CD4-positive, alpha-beta memory T cell (primary cell): Measurements from ENCODE around the gene STXBP1. TPM values are rescaled to one million over a fixed set of nuclear protein-coding genes. Genes with fewer than 3 reads are reported as not detected.

Source experiments
- CTCF ChIA-PET: fragments of 350-600 bp; sonication (Branson Sonifier 250); formaldehyde crosslinking; loops from one replicate; lab custom pipeline; 2021; ENCODE audit warnings: inconsistent platforms; ENCODE audit not compliant: partially characterized antibody; lab: Charles Lee
- POLR2A ChIA-PET: fragments of 350-600 bp; sonication (Branson Sonifier 250); formaldehyde crosslinking; loops from one replicate; lab custom pipeline; 2021; ENCODE audit not compliant: partially characterized antibody; lab: Charles Lee
- DNase-seq, 5 donors: peaks; one replicate each; pipeline versions ENCODE4 v3.0.0 to v3.0.0-alpha.2; 2020 to 2022; ENCODE audit warnings: mixed read lengths in 1 of 5
- H3K27ac ChIP-seq: one replicate; pipeline ENCODE4 v1.7.0; 2013; ENCODE audit warnings: low read depth, low read length
- H3K27me3 ChIP-seq: 2 replicates; pipeline ENCODE4 v1.7.0; 2013; ENCODE audit warnings: mild to moderate bottlenecking, low read length, moderate library complexity; ENCODE audit not compliant: insufficient read depth
- H3K36me3 ChIP-seq: 2 replicates; pipeline ENCODE4 v1.7.0; 2013; ENCODE audit warnings: mild to moderate bottlenecking, low read length, moderate library complexity; ENCODE audit not compliant: insufficient read depth
- H3K4me1 ChIP-seq: 2 replicates; pipeline ENCODE4 v1.7.0; 2013; ENCODE audit warnings: mild to moderate bottlenecking, low read length, moderate library complexity; ENCODE audit not compliant: insufficient read depth
- H3K4me3 ChIP-seq, 2 donors: one replicate each; pipeline ENCODE4 v1.7.0; 2013; ENCODE audit warnings: low read length in 2 of 2, mild to moderate bottlenecking in 1 of 2
- H3K9me3 ChIP-seq, 2 donors: one replicate each; pipeline ENCODE4 v1.7.0; 2013; ENCODE audit warnings: low read length in 2 of 2, control low read depth in 1 of 2; ENCODE audit not compliant: control insufficient read depth in 1 of 2
- H3K27ac Mint-ChIP-seq, 7 donors: one replicate each; pipeline ENCODE4 v1.8.0; 2020 to 2021; ENCODE audit warnings: mixed read lengths in 7 of 7, mild to moderate bottlenecking in 6 of 7, inconsistent platforms in 3 of 7, moderate library complexity in 3 of 7
- H3K27me3 Mint-ChIP-seq, 2 donors: one replicate each; pipeline ENCODE4 v1.8.0; 2020 to 2021; ENCODE audit warnings: mixed read lengths in 2 of 2
- H3K36me3 Mint-ChIP-seq, 2 donors: one replicate each; pipeline ENCODE4 v1.8.0; 2020 to 2021; ENCODE audit warnings: mixed read lengths in 2 of 2, inconsistent platforms in 1 of 2, mild to moderate bottlenecking in 1 of 2
- H3K4me1 Mint-ChIP-seq, 4 donors: one replicate each; pipeline ENCODE4 v1.8.0; 2020 to 2021; ENCODE audit warnings: mixed read lengths in 4 of 4, mild to moderate bottlenecking in 1 of 4
- H3K4me3 Mint-ChIP-seq, 8 donors: one replicate each; pipeline ENCODE4 v1.8.0; 2020 to 2021; ENCODE audit warnings: mixed read lengths in 8 of 8, mild to moderate bottlenecking in 7 of 8, moderate library complexity in 6 of 8, inconsistent platforms in 3 of 8
- H3K9me3 Mint-ChIP-seq, 8 donors: one replicate each; pipeline ENCODE4 v1.8.0; 2020 to 2021; ENCODE audit warnings: mixed read lengths in 8 of 8, mild to moderate bottlenecking in 5 of 8, inconsistent platforms in 3 of 8, moderate library complexity in 1 of 8
- intact Hi-C: fragments of 100-400 bp; cut with micrococcal nuclease; formaldehyde crosslinking; loops from one replicate; pipeline ENCODE4 v1.15.1; 2023
- polyA plus RNA-seq, 2 donors: library from polyadenylated mRNA; unstranded; fragments of 300-500 nt; fragmentation: Illumina TruSeq; gene quantifications; one replicate each; pipeline ENCODE4 v1.2.3, GENCODE V29; 2021
- total RNA-seq, 2 experiments: library from RNA; stranded (reverse); gene quantifications; one replicate each; pipeline ENCODE4 v1.2.3, GENCODE V29; 2021

STXBP1 gene
- total and polyA plus RNA-seq, 4 experiments from 2014 or later = 4.8 to 20.9 (median 12.7) TPM

DNA sequence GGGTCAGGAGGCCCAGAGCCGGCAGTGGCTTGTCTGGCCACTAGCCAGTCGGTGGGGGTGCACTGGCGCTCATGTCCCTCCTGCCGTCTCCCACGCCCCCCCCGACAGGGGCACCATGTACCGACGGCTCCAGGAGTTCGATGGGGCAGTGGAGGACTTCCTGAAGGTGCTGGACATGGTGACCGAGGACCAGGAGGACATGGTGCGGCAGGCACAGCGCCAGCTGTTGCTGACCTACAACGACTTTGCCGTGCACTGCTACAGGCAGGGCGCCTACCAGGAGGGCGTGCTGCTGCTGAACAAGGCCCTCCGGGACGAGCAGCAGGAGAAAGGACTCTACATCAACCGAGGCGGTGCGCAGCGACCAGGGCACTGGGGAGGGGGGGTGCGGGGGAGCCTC, 111.9 kb downstream of the STXBP1 start:
- Mint-ChIP-seq H3K4me1 (peaks cover 13 to 26% (median 16%) of the 10 kb centered on the region in 4 donors), H3K27me3 (no peaks in the 10 kb centered on the region), H3K9me3 (no peaks in the 10 kb centered on the region), H3K4me3 (no peak overlapping the region), H3K36me3 (no peaks in the 10 kb centered on the region), H3K27ac (no peak overlapping the region)
- CTCF ChIA-PET = interaction anchor here (1.2 to 2.0 kb wide), 2 partner anchors 9 to 11 kb away, joined by 3 to 6 read pairs; partner anchors contain the start of gene TOR2A
- no peak overlapping the region for H3K4me3 ChIP-seq
- no peak overlapping the region for H3K27ac ChIP-seq
- H3K9me3 ChIP-seq = no peaks in the 10 kb centered on the region
- no peak for DNase-seq
- H3K36me3 ChIP-seq = no peaks in the 10 kb centered on the region
- peaks cover 21% of the 10 kb centered on the region for H3K4me1 ChIP-seq
- intact Hi-C loops = no loop called here
- no peaks in the 10 kb centered on the region for H3K27me3 ChIP-seq
- POLR2A ChIA-PET = interaction anchor here (1.2 kb wide), 1 partner anchor 8 kb away, joined by 5 read pairs; the partner anchor contains the start of genes PTRH1 and TTC16

DNA sequence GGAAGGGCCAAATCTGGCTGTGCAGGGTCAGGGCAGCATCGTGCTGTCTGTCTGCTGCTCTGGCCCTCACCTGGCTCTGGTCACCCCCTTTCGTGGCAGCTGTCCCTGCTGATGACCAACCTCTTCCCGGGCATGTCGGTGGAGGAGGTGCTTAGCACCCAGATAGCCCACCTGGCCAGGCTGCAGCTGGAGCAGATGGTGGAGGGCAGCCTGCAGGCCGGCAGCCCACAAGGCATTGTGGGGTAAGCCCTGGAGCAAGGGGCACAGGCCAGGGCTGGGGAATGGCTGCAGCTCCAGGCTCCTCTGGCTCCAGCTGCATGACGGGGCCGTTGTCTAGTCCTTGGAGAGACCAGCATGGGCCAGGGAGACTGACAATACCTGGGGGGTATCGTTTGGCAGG, 114.8 kb downstream of the STXBP1 start:
- Mint-ChIP-seq H3K4me3 (no peak overlapping the region), H3K9me3 (no peaks in the 10 kb centered on the region), H3K27ac (no peak overlapping the region), H3K36me3 (peaks cover 0 to 3% of the 10 kb centered on the region in 2 donors), H3K27me3 (no peaks in the 10 kb centered on the region), H3K4me1 (peaks cover 0 to 4% (median 0%) of the 10 kb centered on the region in 4 donors)
- DNase-seq = peak in 1 of 5 donors; percentile 23
- Histone ChIP-seq H3K9me3 (no peaks in the 10 kb centered on the region), H3K27ac (no peak overlapping the region), H3K4me3 (no peak overlapping the region), H3K36me3 (no peaks in the 10 kb centered on the region), H3K27me3 (no peaks in the 10 kb centered on the region), H3K4me1 (no peaks in the 10 kb centered on the region)
- POLR2A ChIA-PET = no interaction called here
- CTCF ChIA-PET = no interaction called here
- intact Hi-C loops = no loop called here

DNA sequence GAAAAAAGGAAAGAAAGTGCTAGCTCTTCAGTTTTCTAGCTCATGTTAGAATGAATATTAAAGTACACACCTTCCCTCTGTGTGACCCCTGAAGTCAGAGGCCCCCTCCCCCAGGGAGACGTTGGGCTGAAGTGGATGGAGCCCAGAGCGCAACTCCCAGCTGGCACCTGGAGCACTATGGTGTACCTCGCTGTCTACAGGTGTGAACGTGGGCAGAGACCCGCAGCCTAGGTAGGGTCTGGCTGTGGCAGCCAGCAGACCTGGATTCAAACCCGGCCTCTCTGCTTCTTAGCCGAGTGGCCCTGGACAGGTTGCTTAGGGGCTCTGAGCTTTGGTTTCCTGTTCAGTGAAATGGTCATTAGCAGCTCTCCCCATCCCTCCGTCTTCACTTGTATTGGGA, 116.7 kb downstream of the STXBP1 start:
- no peak overlapping the region for H3K4me3 ChIP-seq
- CTCF ChIA-PET = interaction anchor here (1.3 to 2.5 kb wide), 2 partner anchors 13 to 139 kb away, joined by 3 to 14 read pairs; partner anchors contain the start of genes PTRH1 and TTC16
- peaks cover 2% of the 10 kb centered on the region for H3K4me1 ChIP-seq
- no peaks in the 10 kb centered on the region for H3K27me3 ChIP-seq
- H3K27me3 Mint-ChIP-seq = no peaks in the 10 kb centered on the region
- H3K27ac Mint-ChIP-seq = peak overlapping the region in 1 of 7 donors; percentile 59
- H3K36me3 Mint-ChIP-seq = peaks cover 0 to 9% of the 10 kb centered on the region in 2 donors
- no peak overlapping the region for H3K4me3 Mint-ChIP-seq
- POLR2A ChIA-PET = no interaction called here
- intact Hi-C loops = no loop called here
- H3K9me3 ChIP-seq = no peaks in the 10 kb centered on the region
- peaks cover 6% of the 10 kb centered on the region for H3K36me3 ChIP-seq
- H3K9me3 Mint-ChIP-seq = no peaks in the 10 kb centered on the region
- no peak overlapping the region for H3K27ac ChIP-seq
- DNase-seq = no peak
- peaks cover 0 to 4% (median 3%) of the 10 kb centered on the region in 4 donors for H3K4me1 Mint-ChIP-seq

DNA sequence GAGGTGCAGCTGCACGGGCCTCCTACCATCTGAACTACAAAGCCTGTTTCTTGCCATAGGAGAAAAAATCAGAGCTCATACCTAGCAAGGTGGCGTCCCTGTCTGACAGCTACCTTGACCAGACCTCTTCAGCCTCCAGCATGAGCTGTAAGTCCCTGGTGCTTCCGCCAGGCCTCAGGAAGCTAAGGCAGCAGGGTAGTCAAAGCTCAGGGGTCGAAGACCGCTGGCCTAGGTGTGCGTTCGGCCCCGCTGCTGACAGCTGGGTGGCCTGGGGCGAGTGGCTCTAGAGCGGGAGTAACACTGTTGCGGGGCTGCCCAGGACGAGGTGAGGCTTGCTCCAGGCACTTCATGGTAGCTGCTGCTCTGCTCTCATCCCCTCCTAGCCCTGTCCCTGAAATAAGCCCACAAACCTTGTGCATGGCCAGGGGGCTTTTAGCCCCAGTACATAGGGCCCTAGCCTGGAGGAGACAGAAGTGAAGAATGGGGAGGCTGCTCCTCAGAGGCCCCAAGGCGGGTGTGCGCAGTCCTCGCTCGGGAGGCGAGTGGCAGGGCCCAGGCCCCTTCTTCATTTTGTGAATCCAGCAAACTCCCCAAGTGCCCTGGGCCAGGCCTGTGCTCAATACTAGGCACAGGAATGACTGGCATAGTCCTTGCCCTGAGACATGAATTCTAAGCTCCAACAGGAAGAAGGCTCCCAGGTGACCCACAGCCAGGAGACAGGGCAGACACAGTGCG, 117.6 kb downstream of the STXBP1 start:
- H3K27me3 ChIP-seq = no peaks in the 10 kb centered on the region
- H3K27ac ChIP-seq = no peak overlapping the region
- H3K4me1 ChIP-seq = peaks cover 10% of the 10 kb centered on the region
- Mint-ChIP-seq H3K27ac (peak overlapping the region in 2 of 7 donors; percentile 34 to 60), H3K4me3 (no peak overlapping the region), H3K9me3 (no peaks in the 10 kb centered on the region), H3K4me1 (peaks cover 2 to 11% (median 9%) of the 10 kb centered on the region in 4 donors), H3K27me3 (no peaks in the 10 kb centered on the region), H3K36me3 (peaks cover 0 to 9% of the 10 kb centered on the region in 2 donors)
- ChIA-PET CTCF (interaction anchor here (1.3 to 2.5 kb wide), 2 partner anchors 14 to 140 kb away, joined by 3 to 14 read pairs; partner anchors contain the start of genes PTRH1 and TTC16), POLR2A (interaction anchor here (1.4 kb wide), 1 partner anchor 14 kb away, joined by 6 read pairs; the partner anchor contains the start of genes PTRH1 and TTC16)
- DNase-seq = no peak
- peaks cover 6% of the 10 kb centered on the region for H3K36me3 ChIP-seq
- intact Hi-C loops = loop anchor here (10.0 kb wide), 2 partner anchors 395 to 505 kb away; partner anchors contain the start of gene PTGES2
- no peaks in the 10 kb centered on the region for H3K9me3 ChIP-seq
- H3K4me3 ChIP-seq = no peak overlapping the region

DNA sequence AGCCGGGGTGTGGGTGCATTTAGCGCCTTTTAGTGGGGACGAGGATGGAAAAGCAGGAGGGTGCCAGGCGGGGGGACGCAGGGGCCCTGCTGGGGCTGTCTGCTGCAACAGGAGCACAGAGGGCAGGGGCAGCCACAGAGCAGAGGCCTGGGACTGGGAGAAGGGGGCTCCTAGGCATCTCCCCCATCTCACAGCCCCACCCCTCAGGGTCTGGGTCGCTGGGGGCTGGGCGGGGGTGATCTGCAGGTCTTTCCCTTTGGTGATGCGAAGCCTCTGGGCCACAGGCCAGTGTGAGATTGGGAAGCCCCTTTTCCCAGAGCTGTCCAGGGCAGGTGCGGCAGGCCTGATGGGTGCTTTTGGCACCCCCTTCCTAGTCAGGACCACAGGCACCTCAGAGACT, 118.2 kb downstream of the STXBP1 start:
- Mint-ChIP-seq H3K36me3 (peaks cover 0 to 10% of the 10 kb centered on the region in 2 donors), H3K4me1 (peaks cover 2 to 14% (median 11%) of the 10 kb centered on the region in 4 donors), H3K27me3 (no peaks in the 10 kb centered on the region), H3K4me3 (no peak overlapping the region), H3K9me3 (peaks cover 0 to under 1% (median 0%) of the 10 kb centered on the region in 8 donors), H3K27ac (peak overlapping the region in 1 of 7 donors; percentile 63)
- H3K4me1 ChIP-seq = peaks cover 12% of the 10 kb centered on the region
- H3K4me3 ChIP-seq = no peak overlapping the region
- H3K27ac ChIP-seq = no peak overlapping the region
- no peaks in the 10 kb centered on the region for H3K27me3 ChIP-seq
- CTCF ChIA-PET = interaction anchor here (2.5 kb wide), 1 partner anchor 141 kb away, joined by 14 read pairs; no protein-coding TSS in a partner anchor
- intact Hi-C loops = loop anchor here (10.0 kb wide), 2 partner anchors 395 to 505 kb away; partner anchors contain the start of gene PTGES2
- no peak for DNase-seq
- no peaks in the 10 kb centered on the region for H3K9me3 ChIP-seq
- POLR2A ChIA-PET = interaction anchor here (1.4 kb wide), 1 partner anchor 14 kb away, joined by 6 read pairs; the partner anchor contains the start of genes PTRH1 and TTC16
- peaks cover 6% of the 10 kb centered on the region for H3K36me3 ChIP-seq

DNA sequence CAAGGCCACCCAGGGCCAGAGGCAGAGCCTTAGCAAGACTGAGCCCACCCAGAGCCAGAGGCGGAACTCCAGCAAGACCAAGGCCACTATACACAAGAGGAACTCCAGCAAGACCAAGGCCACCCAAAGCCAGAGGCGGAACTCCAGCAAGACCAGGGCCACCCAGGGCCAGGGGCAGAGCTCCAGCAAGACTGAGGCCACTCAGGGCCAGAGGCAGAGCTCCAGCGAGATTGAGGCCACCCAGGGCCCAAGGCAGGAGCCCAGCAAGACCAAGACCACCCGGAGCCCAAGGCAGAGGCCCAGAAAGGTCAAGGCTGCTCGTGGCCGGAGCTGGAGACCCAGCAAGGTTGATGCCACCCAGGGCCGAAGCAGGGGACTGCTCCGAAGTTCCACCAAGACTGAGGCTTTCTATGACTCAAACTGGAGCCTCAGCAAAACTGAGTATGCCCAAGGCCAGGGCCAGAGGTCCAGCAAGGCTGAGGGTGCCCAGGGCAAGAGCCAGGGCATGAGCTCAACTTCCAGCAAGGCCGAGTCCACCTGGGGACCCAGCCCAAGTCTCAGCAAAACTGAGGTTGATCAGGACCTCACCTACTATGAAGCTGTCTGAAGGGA, 118.8 kb downstream of the STXBP1 start:
- intact Hi-C loops = loop anchor here (10.0 kb wide), 2 partner anchors 394 to 506 kb away; partner anchors contain the start of gene PTGES2
- POLR2A ChIA-PET = interaction anchor here (0.9 to 1.4 kb wide), 3 partner anchors 15 to 280 kb away, joined by 3 to 6 read pairs (median 3); partner anchors contain the start of genes LRSAM1, PTRH1, RPL12 and TTC16

More for the DNA sequence above, 118.8 kb downstream of the STXBP1 start:
- Mint-ChIP-seq H3K27me3 (no peaks in the 10 kb centered on the region), H3K9me3 (peaks cover 0 to 2% (median 0%) of the 10 kb centered on the region in 8 donors), H3K4me1 (peaks cover 7 to 20% (median 16%) of the 10 kb centered on the region in 4 donors), H3K36me3 (peaks cover 0 to 12% of the 10 kb centered on the region in 2 donors), H3K27ac (peak overlapping the region in 1 of 7 donors; percentile 63), H3K4me3 (no peak overlapping the region)
- Histone ChIP-seq H3K36me3 (peaks cover 6% of the 10 kb centered on the region), H3K4me3 (no peak overlapping the region), H3K4me1 (peaks cover 17% of the 10 kb centered on the region), H3K9me3 (no peaks in the 10 kb centered on the region), H3K27me3 (no peaks in the 10 kb centered on the region), H3K27ac (no peak overlapping the region)
- no peak for DNase-seq
- CTCF ChIA-PET = interaction anchor here (1.3 to 5.3 kb wide), 2 partner anchors 139 to 141 kb away, joined by 5 to 85 read pairs; no protein-coding TSS in a partner anchor
